Skeletal muscle cell (primary cell): ENCODE results near the gene CSNK1D.
"Not testable (repeated sequence)": the region's sequence is repeated elsewhere in the genome, so short reads cannot be mapped to it uniquely, and the experiment has no call there.

Experiments used
- DNase-seq: peaks from one replicate; pipeline ENCODE4 v3.0.0-alpha.2; 2010; ENCODE audit warnings: low read depth
- H3K4me3 ChIP-seq: 2 replicates; pipeline ENCODE4 v1.5.1; 2011; ENCODE audit warnings: low read depth, mild to moderate bottlenecking, control low read depth, low read length, moderate library complexity

The CSNK1D gene

DNA sequence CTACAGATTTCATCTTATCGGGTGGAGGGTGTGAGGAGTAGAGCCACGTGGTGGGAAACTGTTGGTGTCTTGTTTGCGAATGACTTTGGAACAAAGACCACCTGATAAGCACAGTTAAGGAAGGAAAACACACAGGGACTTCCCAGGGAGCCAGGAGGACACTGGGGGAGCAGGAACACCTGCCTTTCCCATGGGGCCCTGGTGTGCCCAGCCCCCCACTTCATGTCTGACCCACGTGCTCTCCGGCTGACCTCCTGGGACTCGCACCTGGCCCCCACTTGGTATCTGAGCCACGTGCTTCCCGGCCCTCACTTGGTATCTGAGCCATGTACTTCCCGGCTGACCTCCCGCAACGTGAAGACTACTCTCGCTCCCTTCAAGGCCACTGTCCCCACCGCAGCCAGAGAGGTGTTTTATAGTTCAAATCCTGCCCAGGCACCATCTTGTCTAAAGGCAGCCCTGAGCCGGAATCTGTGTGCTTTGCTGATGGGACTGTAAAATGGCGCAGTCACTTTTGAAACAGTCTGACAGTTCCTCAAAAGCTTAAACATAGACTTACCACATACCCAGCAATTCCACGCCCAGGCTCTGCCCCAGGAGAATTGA lies 5.4 kb upstream of the CSNK1D start:
- no peak for DNase-seq
- no peak overlapping the region for H3K4me3 ChIP-seq

GRCh38 chr17:82278308-82278707 lies 4.8 kb upstream of the CSNK1D start:
- no peak for DNase-seq
- H3K4me3 ChIP-seq: no peak overlapping the region

- H3K4me3 ChIP-seq: no peak overlapping the region
- DNase-seq: no peak
These were observed 4.4 kb upstream of the CSNK1D start for GRCh38 chr17:82277851-82278250.

DNA sequence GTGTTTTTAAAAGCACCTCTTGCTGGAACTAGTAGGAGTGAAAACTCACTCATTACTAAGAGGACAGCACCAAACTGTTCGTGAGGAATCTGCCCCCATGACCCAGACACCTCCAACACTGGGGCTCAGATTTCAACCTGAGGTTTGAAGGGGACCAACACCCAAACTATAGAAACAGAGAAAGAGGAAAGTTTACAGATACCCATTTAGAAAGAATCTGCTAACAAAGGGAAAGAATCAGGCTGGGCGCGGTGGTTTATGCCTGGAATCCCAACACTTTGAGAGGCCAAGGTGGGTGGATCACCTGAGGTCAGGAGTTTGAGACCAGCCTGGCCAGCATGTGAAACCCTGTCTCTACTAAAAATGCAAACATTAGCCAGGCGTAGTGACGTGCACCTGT lies 3.4 kb upstream of the CSNK1D start:
- no peak overlapping the region for H3K4me3 ChIP-seq
- no peak for DNase-seq

DNA sequence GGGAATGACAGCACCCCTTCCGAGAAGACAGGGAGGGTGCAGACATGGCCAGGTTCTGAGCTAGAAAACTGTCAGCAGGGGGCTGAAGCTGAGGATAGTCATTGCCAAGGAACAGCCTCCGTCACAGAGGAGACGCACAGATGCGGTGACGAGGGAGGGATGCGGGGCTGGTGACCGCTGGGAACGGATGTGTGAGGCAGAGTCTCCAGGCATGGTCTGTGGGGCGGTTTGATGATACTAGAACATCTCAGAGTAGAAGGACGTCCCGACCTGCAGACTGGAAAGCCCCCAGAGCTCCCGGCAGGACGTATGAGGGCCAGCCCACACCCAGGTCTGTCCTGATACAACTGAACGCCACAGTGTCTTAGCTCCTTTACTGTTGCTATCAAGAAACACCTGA lies 1.8 kb upstream of the CSNK1D start:
- DNase-seq: no peak
- H3K4me3 ChIP-seq: no peak overlapping the region

DNA sequence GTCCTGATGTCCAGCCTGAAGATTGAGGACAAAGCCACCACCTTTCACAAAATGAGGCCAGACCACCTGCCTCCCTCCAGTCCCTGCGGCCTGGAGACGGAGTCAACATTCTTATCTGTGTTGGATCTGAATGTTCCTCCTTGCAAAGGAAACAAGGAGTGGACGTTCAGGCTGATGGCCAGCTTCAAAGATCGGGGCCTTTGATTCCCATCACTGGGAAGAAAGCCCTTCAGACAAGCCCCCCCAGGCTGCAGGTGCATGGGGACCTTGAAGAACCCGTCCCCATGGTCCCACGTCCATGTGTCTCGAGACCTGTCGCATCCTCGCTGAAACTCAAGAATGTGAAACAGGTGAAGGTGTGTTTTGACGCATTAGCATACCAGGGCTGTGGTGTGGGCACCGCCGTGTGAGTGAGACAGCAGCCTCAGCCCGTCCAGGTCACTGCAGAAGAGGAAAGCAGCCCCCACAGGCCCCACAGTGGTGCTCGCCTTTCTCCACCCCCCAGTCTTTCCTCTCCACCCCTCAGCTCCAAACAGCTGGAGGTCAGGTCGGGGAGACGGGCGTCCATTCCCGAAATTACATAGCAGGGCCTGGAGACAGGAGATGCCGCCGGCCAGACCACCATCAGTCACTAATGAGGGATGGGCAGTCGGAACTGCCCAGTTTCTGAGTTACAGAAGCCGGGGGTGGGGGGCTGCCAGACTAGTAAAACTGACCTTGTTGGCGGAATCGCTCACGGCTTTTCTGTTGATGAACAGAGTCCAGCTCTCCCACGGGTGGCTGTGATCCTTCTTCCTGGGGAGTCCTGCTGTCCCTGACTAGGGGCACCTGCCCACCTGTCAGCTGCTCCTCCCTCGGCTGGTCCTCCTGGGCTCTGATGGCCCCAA lies 877 bp upstream of the CSNK1D start:
- DNase-seq: no peak
- peak overlapping the region; percentile 78 for H3K4me3 ChIP-seq

- peak overlapping the region; percentile 78 for H3K4me3 ChIP-seq
- DNase-seq: no peak
These were observed 789 bp downstream of the CSNK1D start for GRCh38 chr17:82272495-82273326.

GRCh38 chr17:82271401-82271800 lies 2.1 kb downstream of the CSNK1D start:
- no peak for DNase-seq
- no peak overlapping the region for H3K4me3 ChIP-seq

DNA sequence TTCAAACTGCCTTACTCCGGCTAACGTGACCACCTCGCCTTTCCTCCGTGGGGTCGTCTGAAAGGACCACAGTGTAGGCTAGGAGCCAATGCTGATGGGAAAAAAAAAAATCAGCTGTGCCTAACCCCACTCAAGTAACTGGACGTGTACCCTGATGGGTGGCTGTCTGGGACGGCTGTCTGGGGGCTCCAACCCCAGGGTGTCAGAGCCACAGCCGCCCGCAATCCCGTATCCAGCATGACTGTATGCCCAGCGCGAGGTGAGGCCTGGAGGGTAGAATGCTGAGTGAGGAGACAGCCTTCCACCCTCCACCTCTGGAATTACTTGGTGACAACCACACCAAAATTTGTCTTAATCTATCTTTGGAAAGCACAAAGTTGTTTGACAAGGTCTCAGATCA lies 2.8 kb downstream of the CSNK1D start:
- no peak overlapping the region for H3K4me3 ChIP-seq

GRCh38 chr17:82269882-82270500 lies 3.5 kb downstream of the CSNK1D start:
- no peak for DNase-seq
- no peak overlapping the region for H3K4me3 ChIP-seq

More for the DNA sequence above, 2.8 kb downstream of the CSNK1D start:
- no peak for DNase-seq

- no peak for DNase-seq
These were observed 4.2 kb downstream of the CSNK1D start for GRCh38 chr17:82269138-82269881.

DNA sequence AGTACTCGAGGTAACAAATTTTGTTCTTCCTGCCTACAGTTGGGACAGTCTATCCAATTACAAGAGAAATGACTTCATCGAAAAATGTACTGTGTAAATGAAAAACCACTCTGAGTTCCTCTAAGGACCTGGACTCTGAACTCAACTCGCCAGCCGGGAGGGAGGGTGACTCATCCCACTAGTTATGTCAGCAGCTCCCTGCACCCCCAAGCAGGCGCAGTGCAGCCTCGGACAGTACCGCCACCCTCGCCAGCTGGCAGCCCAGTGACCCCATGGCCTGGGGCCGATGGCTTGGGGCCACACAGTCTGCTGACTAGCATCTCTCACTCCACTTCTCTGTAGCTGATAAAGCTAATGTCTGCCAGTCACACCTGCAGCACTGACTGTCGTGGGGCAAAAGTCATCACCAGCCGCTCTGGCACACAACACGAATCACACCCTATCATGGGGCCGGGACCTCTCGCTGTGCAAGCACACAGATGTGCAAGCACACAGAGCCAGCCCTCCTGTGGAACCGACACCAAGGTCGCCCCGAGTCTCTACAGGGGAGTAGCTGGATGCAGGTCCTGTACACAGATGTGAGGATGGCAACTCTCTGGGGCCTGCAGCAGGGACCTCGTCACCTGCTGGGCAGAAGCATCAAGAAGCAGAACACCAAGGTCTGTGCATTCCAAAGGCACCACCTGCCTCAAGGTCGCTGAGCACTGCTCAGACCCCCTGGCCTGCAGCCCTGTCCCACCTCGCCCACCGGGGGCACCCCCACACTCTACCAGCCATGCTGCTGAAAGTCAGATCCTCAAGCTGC lies 5.7 kb downstream of the CSNK1D start:
- peak overlapping the region; percentile 13 for H3K4me3 ChIP-seq
- peak; percentile 88 for DNase-seq

More at GRCh38 chr17:82269138-82269881, 4.2 kb downstream of the CSNK1D start:
- no peak overlapping the region for H3K4me3 ChIP-seq

- no peak for DNase-seq
- no peak overlapping the region for H3K4me3 ChIP-seq
These were observed 7.4 kb downstream of the CSNK1D start for GRCh38 chr17:82266142-82266541.

GRCh38 chr17:82263641-82264040 lies 9.9 kb downstream of the CSNK1D start:
- H3K4me3 ChIP-seq: no peak overlapping the region
- DNase-seq: no peak

DNA sequence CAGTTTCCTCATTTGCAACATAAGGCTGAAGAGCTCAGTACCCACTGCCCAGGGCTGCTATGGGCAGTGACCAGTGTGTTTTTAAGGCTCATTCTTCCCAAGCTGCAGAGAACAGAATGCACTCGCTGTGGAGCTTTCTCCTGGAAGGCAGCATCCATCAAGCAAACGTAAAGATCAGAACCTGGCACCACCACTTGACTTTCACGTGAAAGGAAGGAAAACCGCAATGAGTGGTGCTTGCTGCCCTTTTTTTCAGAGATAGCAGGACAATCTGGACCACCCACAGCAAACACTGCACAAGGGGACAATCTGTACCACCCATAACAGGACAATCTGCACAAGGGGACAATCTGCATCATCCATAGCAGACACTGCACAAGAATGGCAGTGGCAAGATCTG lies 11.2 kb downstream of the CSNK1D start:
- DNase-seq: no peak
- no peak overlapping the region for H3K4me3 ChIP-seq

GRCh38 chr17:82259972-82260961 lies 13.2 kb downstream of the CSNK1D start:
- H3K4me3 ChIP-seq, DNase-seq: not testable (repeated sequence)

- no peak for DNase-seq
- H3K4me3 ChIP-seq: no peak overlapping the region
These were observed 14.9 kb downstream of the CSNK1D start for GRCh38 chr17:82258555-82258954.
